HG03060 (cell line): ENCODE measurements around the gene RASA1.

Experiments
- ATAC-seq: cut with Tn5 transposase; IDR thresholded peaks from one replicate; pipeline ENCODE4 v1.9.1; 2021; ENCODE audit warnings: low read depth, moderate number of reproducible peaks; ENCODE audit not compliant: unreplicated experiment

Gene RASA1

GRCh38 chr5:87354496-87354895 lies 86.8 kb downstream of the RASA1 start:
- peak; percentile 81 for ATAC-seq

GRCh38 chr5:87359106-87359505 lies 91.4 kb downstream of the RASA1 start:
- ATAC-seq: no peak

GRCh38 chr5:87360132-87360531 lies 92.4 kb downstream of the RASA1 start:
- no peak for ATAC-seq

DNA sequence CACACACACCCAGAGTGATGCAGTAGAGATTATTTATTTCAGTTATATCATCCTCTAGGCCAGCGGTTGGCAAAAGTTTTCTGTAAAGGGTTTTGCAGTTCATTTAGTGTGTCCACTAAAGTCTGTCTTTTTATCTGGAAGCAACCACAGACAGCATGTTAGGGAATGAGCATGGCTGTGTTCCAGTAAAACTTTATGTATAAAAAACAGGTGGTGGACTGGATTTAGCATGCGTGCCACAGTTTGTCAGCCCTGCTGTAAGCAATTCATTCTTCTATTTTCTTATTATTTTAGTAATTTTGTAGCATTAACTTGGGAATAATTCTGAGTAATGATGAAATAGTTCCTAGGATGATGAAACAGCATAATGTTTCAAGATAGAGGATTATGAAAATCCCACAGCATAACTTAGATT lies 93.4 kb downstream of the RASA1 start:
- ATAC-seq: no peak

GRCh38 chr5:87361536-87362213 lies 94.0 kb downstream of the RASA1 start:
- no peak for ATAC-seq

DNA sequence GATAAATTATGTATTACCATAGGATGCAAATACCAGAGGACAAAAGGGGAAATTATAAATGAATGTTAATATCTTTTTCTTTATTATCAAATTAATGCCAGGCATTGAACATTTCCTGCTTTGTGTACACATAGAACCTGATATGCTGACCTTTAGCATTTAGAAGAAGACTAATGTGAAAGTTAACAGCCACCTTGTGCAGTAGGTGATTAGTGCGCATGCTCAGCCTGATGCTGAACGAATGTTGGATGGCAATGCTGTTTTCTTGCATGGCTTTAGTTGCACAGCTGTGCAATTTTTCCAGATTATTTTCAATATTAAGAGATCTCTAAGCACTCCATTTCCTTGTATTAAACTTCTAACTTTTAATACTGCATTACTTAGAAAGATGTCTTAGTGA lies 99.6 kb downstream of the RASA1 start:
- no peak for ATAC-seq

DNA sequence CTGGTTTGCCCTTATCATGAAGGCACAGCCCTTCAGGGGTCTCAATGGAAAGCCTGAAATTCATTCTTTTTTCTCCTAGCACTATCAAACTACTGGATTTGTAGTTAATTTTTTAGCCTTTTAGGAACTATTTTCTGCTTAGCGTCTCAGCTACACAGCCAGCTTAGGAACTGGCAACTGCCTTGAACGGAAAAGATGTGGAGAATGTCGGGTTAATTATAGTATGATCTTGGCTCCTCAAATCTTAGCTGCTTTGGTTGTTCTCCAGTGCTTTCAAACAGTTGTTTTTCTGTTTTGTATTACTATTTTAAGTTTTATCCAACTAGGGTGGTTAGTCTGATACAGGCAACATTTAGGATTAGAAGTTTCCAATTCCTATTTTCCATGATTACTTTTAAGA lies 100.9 kb downstream of the RASA1 start:
- ATAC-seq: no peak

GRCh38 chr5:87369431-87369830 lies 101.7 kb downstream of the RASA1 start:
- no peak for ATAC-seq

DNA sequence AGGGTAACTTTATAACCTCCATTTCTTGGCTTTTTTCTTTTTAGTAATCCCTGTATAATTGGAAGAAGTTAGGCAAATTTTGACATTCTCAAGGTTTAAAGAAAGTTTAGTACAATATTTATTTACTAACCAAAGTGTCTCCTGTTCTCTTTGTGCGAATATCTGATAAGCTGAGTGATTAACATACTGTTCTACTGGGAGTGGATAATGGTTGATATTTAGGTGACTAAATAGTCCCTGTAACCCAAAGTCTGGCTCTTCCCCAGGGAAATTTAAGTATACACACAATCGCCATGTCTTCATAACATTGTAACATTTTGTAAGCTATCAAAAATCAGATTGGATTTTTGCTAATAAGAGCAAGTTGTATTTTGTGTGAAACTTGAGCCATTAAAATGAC lies 105.0 kb downstream of the RASA1 start:
- ATAC-seq: no peak

GRCh38 chr5:87382224-87382623 lies 114.5 kb downstream of the RASA1 start:
- no peak for ATAC-seq

DNA sequence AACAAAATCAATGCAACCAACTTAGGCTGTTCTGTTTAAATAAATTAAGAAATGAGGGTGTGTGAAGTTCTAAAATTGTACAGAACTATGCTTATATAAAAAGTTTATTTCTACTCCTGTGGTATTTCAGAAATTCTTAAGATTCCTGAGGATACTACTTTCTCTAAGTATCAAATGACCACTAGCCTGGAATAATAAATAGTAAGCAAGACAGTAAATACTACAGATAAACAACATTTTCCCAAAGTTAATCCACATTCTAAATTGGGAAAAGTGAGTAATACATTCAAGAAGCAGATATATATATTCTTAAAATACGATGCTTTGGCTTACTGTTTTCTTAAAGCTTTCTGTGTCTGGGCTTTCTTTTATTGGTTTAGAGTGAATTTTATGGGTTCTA lies 115.5 kb downstream of the RASA1 start:
- no peak for ATAC-seq

DNA sequence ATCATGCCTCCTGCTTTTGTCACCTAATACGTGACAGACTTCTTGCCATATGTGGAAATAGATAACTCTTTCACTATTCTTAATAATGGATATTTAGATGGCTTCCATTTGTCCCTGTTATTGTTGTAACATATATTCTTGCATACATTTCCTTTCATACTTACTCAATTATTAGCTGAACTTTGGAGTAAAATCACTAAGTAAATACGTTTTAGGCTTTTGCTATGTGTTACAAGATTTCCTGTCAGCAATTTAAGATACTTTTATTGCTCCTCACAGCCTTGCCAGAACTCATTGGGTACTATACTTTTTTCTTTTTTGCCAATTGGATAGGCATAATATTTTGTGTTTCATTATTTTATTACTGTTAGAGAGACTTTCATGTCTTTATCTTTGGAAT lies 118.1 kb downstream of the RASA1 start:
- no peak for ATAC-seq

DNA sequence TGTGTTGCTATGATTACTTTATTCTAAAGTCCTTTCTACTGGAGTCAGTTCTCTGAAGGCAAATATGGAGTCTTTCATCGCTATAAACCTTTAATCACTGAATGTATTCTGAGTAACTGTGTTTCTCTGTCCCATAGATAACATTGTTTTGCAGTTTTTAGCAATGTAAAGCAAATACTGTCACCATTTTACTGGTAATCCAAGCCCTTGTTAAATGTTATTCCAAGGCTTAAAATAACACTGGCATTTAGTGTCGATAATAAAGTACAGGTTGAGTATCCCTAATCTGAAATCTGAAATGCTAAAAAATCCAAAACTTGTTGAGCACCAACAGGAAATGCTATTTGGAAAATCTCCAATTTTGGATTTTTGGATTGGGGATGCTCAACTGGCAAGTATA lies 120.4 kb downstream of the RASA1 start:
- ATAC-seq: no peak

DNA sequence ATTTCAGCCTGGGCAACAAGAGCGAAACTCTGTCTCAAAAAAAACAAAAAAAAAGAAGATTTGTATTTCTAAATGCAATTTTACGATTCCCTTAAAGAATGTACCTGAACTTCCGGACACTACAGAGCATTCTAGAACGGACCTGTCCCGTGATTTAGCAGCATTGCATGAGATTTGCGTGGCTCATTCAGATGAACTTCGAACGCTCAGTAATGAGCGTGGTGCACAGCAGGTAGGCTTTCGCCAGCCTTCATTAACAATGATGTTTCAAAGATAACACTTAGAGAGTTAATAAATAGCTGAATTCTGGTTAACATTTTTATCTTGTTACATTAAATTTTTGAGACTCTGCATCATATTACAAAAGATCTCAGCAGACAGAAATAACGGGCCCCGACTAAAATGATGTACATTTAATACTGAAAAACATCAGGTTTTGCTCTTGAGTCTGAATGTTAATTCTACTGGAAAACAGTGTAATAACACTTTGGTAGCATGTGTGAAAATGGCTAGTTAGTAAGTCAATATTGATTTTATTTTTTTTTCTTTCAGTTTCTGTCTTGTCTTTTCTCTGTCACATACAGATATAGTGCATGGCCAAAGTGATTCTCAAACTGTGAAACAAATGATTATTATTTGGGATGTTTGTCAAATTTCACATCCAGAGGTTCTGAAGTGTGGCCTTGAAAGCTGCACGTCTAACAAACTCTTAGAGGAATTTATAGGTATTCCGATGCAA lies 121.8 kb downstream of the RASA1 start:
- ATAC-seq: no peak

GRCh38 chr5:87390075-87390474 lies 122.4 kb downstream of the RASA1 start:
- ATAC-seq: no peak

DNA sequence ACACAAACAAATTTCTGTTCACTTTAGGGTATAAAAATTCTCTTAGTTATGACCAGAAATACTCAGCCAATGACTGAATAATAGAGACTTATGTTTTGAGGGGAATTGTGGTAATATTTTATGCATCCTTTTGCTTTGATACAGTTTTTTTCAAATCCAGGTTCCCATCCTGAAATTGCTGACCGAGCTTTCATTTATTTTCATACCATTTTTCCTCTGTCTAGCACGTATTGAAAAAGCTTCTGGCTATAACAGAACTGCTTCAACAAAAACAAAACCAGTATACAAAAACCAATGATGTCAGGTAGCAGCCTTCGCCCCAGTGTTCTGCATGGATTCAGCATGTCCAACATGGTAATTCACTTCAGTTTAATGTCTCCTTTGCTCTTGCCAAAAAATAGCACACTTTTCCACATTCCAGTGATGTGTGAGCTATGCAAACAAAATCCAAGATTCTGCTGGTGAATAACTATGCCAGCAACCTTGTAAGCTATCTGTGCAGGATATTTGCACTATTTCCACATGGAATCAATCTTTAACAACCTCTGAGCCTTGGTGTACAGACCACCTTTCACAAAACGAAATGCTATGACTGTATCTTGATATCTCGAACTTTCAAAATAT lies 123.0 kb downstream of the RASA1 start:
- no peak for ATAC-seq

DNA sequence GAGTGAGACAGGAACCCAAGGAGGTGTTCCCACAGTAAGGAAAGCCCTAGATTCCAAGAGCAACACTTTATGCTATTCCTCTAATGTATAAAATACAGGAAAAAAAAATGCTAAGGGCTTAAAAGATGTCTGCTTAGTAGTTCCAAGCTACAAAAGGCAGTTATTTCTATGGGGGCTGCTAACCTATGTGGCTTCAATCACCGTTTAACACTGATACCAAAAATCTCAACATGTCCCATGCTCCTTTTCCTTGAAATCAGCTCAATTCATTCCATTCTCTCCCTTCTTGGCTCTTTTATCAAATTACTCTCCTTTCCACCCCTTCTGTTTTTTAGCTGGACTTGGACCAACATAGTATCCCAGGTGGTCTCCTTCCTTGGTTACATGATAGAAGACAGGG lies 124.5 kb downstream of the RASA1 start:
- no peak for ATAC-seq

GRCh38 chr5:87392801-87393200 lies 125.1 kb downstream of the RASA1 start:
- no peak for ATAC-seq

DNA sequence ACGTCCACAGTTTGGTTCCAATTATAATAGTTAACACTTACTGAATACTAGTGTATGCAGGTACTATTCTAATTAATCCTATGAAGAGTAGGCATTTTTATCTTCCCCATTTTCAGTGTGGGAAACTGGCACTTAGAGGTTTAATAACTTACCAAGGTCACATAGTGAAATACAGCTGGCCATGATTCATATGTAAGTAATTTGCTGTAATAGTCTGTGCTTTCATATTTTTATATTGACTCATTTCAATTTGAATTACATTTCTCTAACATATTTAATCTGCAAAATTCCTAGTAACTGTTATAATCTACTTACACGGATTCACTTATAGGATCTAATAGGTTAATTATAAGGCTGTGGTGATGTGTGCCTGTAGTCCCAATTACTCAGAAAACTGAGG lies 125.6 kb downstream of the RASA1 start:
- no peak for ATAC-seq

DNA sequence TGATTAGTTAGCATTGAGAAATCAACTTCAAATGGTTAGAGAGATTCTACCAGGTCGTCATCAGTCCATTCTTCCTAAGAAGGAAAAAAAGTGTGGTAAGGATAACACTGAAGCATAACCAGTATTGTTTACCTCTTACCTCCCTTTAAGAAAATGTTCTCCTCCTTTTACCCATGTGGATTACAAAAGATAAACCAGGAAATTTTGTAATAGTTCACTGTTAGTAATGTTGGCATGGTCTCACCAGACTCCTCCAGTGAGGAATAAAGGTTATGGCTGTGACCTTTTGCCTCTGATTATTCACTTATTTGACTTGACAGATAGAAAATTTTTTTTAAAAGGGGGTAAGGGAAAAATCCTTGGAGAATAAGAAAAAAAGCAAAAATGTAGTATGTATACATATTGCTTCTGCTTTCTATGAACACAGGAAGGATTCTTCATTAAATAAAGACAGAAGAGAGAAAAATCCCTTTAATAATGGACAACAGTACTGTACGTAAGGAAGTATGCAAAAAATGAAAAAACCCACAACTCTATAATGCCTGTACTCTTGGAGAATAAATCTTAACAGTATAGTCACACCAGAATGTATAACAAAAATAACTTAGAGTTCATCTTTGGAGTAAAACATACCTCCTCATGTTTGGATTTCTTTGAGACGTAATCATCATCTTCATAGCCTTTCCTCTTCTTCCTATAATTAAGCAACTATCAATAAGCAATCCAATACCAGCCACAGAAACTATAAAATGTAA lies 126.9 kb downstream of the RASA1 start:
- ATAC-seq: no peak

DNA sequence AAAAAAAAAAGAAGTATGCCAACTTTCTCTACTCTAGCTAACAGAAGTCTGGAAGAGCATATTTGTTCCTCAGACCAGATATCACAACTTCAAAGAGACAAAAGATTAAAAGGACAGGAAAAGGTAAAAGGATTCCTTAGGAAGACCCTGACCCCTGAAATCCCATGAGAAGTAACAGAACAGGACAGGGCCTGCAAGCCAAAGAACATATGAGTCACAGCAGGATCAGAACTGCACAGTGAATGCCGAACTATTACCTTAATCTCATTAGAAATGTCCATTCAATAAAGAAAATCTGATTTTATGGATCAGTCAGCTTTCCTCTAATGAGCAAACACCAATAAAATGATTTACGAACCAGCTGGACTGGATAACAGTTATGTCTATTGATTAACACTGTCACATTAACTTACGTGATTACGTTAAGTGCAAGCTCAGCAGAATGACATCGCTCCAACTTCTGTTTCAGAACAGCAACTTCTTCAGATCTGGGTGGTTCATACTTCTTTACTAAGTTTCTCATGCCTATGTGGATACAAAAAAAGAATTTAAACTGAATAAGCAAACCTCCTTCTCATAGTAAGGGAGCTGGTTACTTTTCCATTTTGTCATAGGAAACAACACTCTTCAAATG lies 131.4 kb downstream of the RASA1 start:
- ATAC-seq: no peak
